ENCODE data around the gene RXFP3.

DNA sequence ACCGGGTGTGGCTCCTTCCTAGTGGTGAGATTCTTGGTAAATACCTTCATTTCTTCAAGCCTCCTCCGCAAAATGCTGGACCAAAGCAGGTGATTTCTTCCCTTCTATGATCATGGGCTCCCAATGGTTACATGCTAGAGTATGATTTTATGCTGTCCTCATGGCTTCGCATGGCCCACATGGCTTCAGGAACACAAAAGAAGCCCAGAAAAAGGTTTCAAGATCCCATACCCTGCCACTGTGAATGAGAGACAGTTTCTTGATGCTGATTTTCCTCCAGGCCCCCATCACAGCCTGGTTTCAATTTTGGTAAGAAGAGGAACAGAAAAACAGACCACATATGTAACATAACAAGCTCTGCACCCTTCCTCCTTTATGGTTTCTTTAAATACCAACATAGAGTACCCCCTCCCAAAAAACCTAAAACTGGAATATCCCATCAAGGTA, 2.4 kb upstream of the RXFP3 start:
- TF ChIP-seq, protein P1, sequence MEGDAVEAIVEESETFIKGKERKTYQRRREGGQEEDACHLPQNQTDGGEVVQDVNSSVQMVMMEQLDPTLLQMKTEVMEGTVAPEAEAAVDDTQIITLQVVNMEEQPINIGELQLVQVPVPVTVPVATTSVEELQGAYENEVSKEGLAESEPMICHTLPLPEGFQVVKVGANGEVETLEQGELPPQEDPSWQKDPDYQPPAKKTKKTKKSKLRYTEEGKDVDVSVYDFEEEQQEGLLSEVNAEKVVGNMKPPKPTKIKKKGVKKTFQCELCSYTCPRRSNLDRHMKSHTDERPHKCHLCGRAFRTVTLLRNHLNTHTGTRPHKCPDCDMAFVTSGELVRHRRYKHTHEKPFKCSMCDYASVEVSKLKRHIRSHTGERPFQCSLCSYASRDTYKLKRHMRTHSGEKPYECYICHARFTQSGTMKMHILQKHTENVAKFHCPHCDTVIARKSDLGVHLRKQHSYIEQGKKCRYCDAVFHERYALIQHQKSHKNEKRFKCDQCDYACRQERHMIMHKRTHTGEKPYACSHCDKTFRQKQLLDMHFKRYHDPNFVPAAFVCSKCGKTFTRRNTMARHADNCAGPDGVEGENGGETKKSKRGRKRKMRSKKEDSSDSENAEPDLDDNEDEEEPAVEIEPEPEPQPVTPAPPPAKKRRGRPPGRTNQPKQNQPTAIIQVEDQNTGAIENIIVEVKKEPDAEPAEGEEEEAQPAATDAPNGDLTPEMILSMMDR (tag by site-specific recombination; IDR thresholded peaks at IDR 0.05) = no peak
- TF ChIP-seq KLF7 (tag by site-specific recombination; IDR thresholded peaks at IDR 0.05; ENCODE audit: borderline replicate concordance) = no peak
- no peak for TF ChIP-seq ZFHX2 (tag by site-specific recombination; conservative IDR thresholded peaks at IDR 0.05)
